HepG2 (cell line): ENCODE measurements around the gene ONECUT1. TPM values are rescaled to one million over a fixed set of nuclear protein-coding genes. Genes with fewer than 3 reads are reported as not detected.
A peak's percentile ranks its signal among the peaks of the same experiment; 100 is the strongest.

Source experiments
- AGO1 ChIP-seq: fragments of 200-400 bp; formaldehyde crosslinking; IDR thresholded peaks from 2 replicates; pipeline ENCODE4 v1.6.1; 2017; ENCODE audit warnings: mild to moderate bottlenecking, low read depth, low read length, moderate library complexity; ENCODE audit not compliant: poor library complexity, severe bottlenecking
- HOXA5 ChIP-seq: sonication (generic); formaldehyde crosslinking; IDR thresholded peaks from 2 replicates; pipeline ENCODE4 v1.4.0; 2020; ENCODE audit warnings: missing genetic modification reagents
- NFYB ChIP-seq: sonication (generic); formaldehyde crosslinking; IDR thresholded peaks from 2 replicates; pipeline ENCODE4 v1.4.0; 2020; ENCODE audit warnings: missing genetic modification reagents
- RAD51 ChIP-seq: fragments of 450-650 bp; IDR thresholded peaks from 2 replicates; pipeline ENCODE4 v1.6.1; 2016; ENCODE audit warnings: borderline replicate concordance
- RERE ChIP-seq: IDR thresholded peaks from 2 replicates; pipeline ENCODE4 v1.6.1; 2016; ENCODE audit warnings: low read depth, missing genetic modification reagents, missing compliant biosample characterization
- SIN3B ChIP-seq: fragments of 150-350 bp; IDR thresholded peaks from 2 replicates; pipeline ENCODE4 v1.6.1; 2014; ENCODE audit warnings: low read length
- TRIM22 ChIP-seq: fragments of 450-650 bp; IDR thresholded peaks from 2 replicates; pipeline ENCODE4 v1.6.1; 2017
- ZBTB2 ChIP-seq: sonication (generic); formaldehyde crosslinking; IDR thresholded peaks from 2 replicates; pipeline ENCODE4 v1.8.0; 2022; ENCODE audit warnings: low read depth, missing genetic modification reagents
- ZBTB20 ChIP-seq: sonication (generic); formaldehyde crosslinking; IDR thresholded peaks from 2 replicates; pipeline ENCODE4 v1.8.1; 2023; ENCODE audit warnings: missing genetic modification reagents, low read depth, mild to moderate bottlenecking, borderline replicate concordance
- ZNF562 ChIP-seq: sonication (generic); formaldehyde crosslinking; IDR thresholded peaks from 2 replicates; pipeline ENCODE4 v1.8.0; 2022; ENCODE audit warnings: missing genetic modification reagents, borderline replicate concordance
- ZNF567 ChIP-seq: sonication (generic); formaldehyde crosslinking; IDR thresholded peaks from 2 replicates; pipeline ENCODE4 v1.8.1; 2023; ENCODE audit warnings: mild to moderate bottlenecking, missing genetic modification reagents, borderline replicate concordance
- ZNF574 ChIP-seq: sonication (generic); formaldehyde crosslinking; IDR thresholded peaks from 2 replicates; pipeline ENCODE4 v1.4.0; 2020; ENCODE audit warnings: missing genetic modification reagents
- ZNF782 ChIP-seq: sonication (generic); formaldehyde crosslinking; IDR thresholded peaks from 2 replicates; pipeline ENCODE4 v1.4.0; 2020; ENCODE audit warnings: missing genetic modification reagents, mild to moderate bottlenecking, borderline replicate concordance
- ZNF878 ChIP-seq: sonication (generic); formaldehyde crosslinking; IDR thresholded peaks from 2 replicates; pipeline ENCODE4 v1.8.1; 2023; ENCODE audit warnings: mild to moderate bottlenecking, missing genetic modification reagents, moderate library complexity
- polyA plus RNA-seq, 8 experiments: library from polyadenylated mRNA; depleted of rRNA in 3 of 8; stranded (reverse) in 7 of 8; unstranded in 1 of 8; fragments of >200 nt; fragmentation: Illumina TruSeq in 4 of 8; extraction: Trizol in 4 of 8; gene quantifications; 2 replicates each; pipeline versions ENCODE4 v1.2.1 to v1.2.3, GENCODE V29; 2011 to 2016; ENCODE audit warnings: low read depth in 4 of 8, missing spikeins in 1 of 8, mixed read lengths in 1 of 8; ENCODE audit not compliant: insufficient read depth in 1 of 8
- total RNA-seq, 5 experiments: library from RNA; depleted of rRNA; stranded (reverse); fragments of >200 nt; fragmentation: Illumina TruSeq; extraction: Trizol; gene quantifications; 2 replicates each; pipeline ENCODE4 v1.2.3, GENCODE V29; 2016; ENCODE audit warnings: low read depth in 1 of 5

The ONECUT1 gene
- total and polyA plus RNA-seq, 2 of the 13 experiments (the other 11 are each of a cell fraction or from before 2014, with no cell fraction given): 3.5 to 9.1 TPM

- TF ChIP-seq ZNF782 (CRISPR knock-in tag) (no peak), SIN3B (no peak), TRIM22 (no peak), ZNF574 (0 out of 2 replicates have a peak, but pooled peaks have one; percentile 25), ZNF562 (CRISPR knock-in tag) (no peak), AGO1 (no peak), NFYB (CRISPR knock-in tag) (no peak), HOXA5 (0 out of 2 replicates have a peak, but pooled peaks have one; percentile 34), RERE (CRISPR knock-in tag) (no peak), ZNF567 (CRISPR knock-in tag) (no peak), ZBTB2 (CRISPR knock-in tag) (no peak), RAD51 (no peak), ZNF878 (CRISPR knock-in tag) (no peak), ZBTB20 (CRISPR knock-in tag) (no peak)
Measured at GRCh38 chr15:52709187-52709981, 80.8 kb downstream of the ONECUT1 start (continued).
